ENCODE results near the gene GPATCH2L.

Gene GPATCH2L

GRCh38 chr14:76151398-76152332 lies at the start of gene GPATCH2L:
Gene GPATCH2L, plus strand, starts transcription at chr14:76151922. Its CDS starts 2,442 bp downstream, at chr14:76154364.
- DNase-seq (ENCODE audit: low read depth), result peak; percentile 94
- no peak for TF ChIP-seq CTCF (IDR thresholded peaks at IDR 0.05; ENCODE audit: insufficient read depth, low read depth, low read length, missing control alignments)
- H3K4me3 ChIP-seq (ENCODE audit: low read depth, low read length), result peak within 1 kb of the TSS; percentile 80

DNA sequence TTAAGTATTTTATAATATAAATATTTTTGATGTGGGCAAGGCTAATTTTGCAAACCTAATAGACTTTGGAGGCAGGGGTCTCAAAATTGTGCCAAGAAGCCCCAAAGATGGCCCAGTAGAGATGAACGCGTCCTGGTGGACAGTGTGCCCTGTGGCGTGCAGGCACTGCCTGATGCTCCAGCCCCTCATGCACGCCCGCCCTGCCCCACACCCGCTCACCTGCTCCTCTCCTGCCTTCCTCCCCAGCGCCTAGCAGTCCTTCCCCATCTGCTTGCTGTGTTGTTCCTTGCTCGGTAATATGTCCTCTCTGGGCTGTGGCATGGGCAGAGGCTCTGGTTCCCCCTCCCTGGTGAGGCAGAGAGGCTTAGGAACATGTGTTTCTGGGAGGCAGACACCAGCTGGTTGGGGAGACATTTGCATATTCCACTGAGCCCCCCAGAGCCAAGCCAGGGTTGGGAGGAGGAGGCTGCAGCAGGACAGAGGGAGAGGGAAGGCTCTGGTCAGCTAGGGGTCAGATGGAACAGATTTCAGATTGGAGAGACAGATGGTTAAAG lies 46.8 kb upstream of the GPATCH2L start:
- no peak for DNase-seq (ENCODE audit: low read depth)
- TF ChIP-seq CTCF (IDR thresholded peaks at IDR 0.05; ENCODE audit: insufficient read depth, low read depth, low read length, missing control alignments), result no peak
- H3K4me3 ChIP-seq (ENCODE audit: low read depth, low read length), result no peak overlapping the region

DNA sequence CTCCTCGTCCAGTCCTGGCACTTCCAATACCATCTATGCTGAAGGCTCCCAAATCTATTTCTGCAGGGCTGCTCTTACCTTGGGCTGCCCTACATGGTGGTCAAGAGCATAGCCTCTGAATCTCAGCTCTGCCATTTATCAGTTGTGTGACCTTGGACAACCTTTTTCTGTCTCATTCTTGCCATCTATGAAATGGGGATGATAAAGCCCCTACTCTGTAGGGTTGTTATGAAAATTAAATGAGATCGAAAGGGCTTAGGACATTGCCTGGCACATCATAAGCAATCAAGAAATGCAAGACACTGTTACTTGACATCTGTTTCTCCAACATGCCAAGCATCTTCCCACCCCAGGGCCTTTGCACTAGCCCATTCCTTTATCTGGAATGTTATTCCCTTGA lies 45.5 kb upstream of the GPATCH2L start:
- TF ChIP-seq CTCF (IDR thresholded peaks at IDR 0.05; ENCODE audit: insufficient read depth, low read depth, low read length, missing control alignments), result no peak
- H3K4me3 ChIP-seq (ENCODE audit: low read depth, low read length), result no peak overlapping the region
- DNase-seq (ENCODE audit: low read depth), result no peak

DNA sequence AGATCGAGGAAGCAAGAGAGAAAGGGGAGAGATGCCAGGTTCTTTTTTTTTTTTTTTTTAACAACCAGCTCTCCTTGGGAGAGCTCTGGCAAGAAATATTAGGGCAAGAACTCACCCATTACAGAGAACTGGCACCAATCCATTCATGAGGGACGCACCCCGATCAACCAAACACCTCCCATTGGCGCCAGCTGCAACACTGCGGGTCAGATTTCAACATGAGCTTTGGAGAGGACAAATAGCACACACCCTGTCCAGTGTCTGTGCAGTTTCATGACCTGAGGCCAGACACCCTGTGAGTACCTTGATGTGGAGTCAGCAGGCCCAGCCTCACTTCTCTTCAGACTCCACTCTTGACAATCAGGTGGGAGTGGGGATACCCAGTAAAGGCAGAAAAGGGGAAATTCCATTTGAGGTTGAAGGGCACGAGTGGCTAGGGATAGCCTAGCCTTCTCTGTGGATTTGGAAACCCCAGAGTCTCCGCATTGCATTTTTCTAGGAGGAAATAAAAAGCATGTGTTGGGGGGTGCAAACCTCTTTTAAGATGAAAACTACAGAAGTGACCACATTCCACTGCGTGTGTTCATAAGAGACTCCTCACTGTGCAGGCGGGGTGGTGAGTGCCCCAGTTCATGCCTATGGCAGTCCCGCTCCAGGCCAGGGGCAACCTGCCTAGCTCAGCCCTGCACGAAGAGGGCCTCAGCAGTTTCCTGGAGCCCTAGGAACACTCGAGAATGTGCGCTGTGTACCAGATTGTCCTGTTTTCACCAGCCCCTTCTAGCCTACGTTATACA lies 42.4 kb upstream of the GPATCH2L start:
- no peak overlapping the region for H3K4me3 ChIP-seq (ENCODE audit: low read depth, low read length)
- no peak for DNase-seq (ENCODE audit: low read depth)
- no peak for TF ChIP-seq CTCF (IDR thresholded peaks at IDR 0.05; ENCODE audit: insufficient read depth, low read depth, low read length, missing control alignments)

- H3K4me3 ChIP-seq (ENCODE audit: low read depth, low read length), result no peak overlapping the region
- TF ChIP-seq CTCF (IDR thresholded peaks at IDR 0.05; ENCODE audit: insufficient read depth, low read depth, low read length, missing control alignments), result no peak
- no peak for DNase-seq (ENCODE audit: low read depth)
Observed at GRCh38 chr14:76112889-76113624, 38.7 kb upstream of the GPATCH2L start.

DNA sequence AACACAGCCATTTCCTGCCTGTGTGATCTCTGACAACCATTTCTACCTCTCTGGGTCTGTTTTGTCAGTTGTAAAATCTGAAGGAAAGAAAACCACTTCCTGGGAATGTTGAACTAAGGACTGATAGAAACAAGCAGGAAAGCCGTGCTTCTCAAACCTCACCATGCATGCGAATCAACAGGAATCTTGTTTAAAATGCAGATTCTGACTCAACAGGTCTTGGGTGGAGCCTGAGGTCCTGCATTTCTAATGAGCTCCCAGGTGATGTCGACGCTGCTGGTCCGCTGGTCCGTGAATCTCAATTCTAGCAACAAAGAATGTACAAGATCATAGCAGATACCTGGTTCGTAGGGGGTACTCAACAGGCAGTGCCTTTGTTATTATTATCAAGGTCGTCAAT lies 38.0 kb upstream of the GPATCH2L start:
- H3K4me3 ChIP-seq (ENCODE audit: low read depth, low read length), result no peak overlapping the region
- TF ChIP-seq CTCF (IDR thresholded peaks at IDR 0.05; ENCODE audit: insufficient read depth, low read depth, low read length, missing control alignments), result no peak
- DNase-seq (ENCODE audit: low read depth), result no peak
